H1 (cell line): ENCODE results near the gene SLCO6A1. TPM values are rescaled to one million over a fixed set of nuclear protein-coding genes. Genes with fewer than 3 reads are reported as not detected.

ENCODE experiments used
- CTCF ChIA-PET: fragments of 300-600 bp; sonication (Branson Sonifier 250); formaldehyde crosslinking; loops from one replicate; lab custom pipeline; 2021; ENCODE audit not compliant: partially characterized antibody; lab: Charles Lee
- POLR2A ChIA-PET: fragments of 300-600 bp; sonication (Branson Sonifier 250); formaldehyde crosslinking; loops from one replicate; lab custom pipeline; 2021; ENCODE audit warnings: inconsistent platforms; ENCODE audit not compliant: partially characterized antibody; lab: Charles Lee
- DNase-seq, 2 experiments: peaks; one replicate each; pipeline versions ENCODE4 v3.0.0 to v3.0.0-alpha.2; 2010 to 2022; ENCODE audit warnings: low spot score in 2 of 2, low read depth in 1 of 2, mixed read lengths in 1 of 2
- FAIRE-seq: peaks from 2 replicates; lab custom pipeline; 2011; peaks lifted over from hg19 to GRCh38; lab: Jason Lieb, UNC
- H2AFZ ChIP-seq: 2 replicates; pipeline ENCODE4 v1.8.1; 2012; ENCODE audit warnings: low read length, inconsistent platforms
- H2AK5ac ChIP-seq: 2 replicates; pipeline ENCODE4 v1.6.1; 2013; ENCODE audit warnings: low read depth, low read length
- H2BK120ac ChIP-seq: replicated peaks from 2 replicates; pipeline ENCODE3; 2013; ENCODE audit warnings: low read depth, low read length, inconsistent platforms
- H2BK12ac ChIP-seq: 2 replicates; pipeline ENCODE4 v1.6.1; 2013; ENCODE audit warnings: low read depth, low read length
- H2BK15ac ChIP-seq: 2 replicates; pipeline ENCODE4 v1.6.1; 2013; ENCODE audit warnings: low read length
- H2BK20ac ChIP-seq: 2 replicates; pipeline ENCODE4 v1.6.1; 2013; ENCODE audit warnings: low read length
- H2BK5ac ChIP-seq: 2 replicates; pipeline ENCODE4 v1.6.1; 2013; ENCODE audit warnings: low read depth, low read length
- H3K14ac ChIP-seq: 2 replicates; pipeline ENCODE4 v1.6.1; 2013; ENCODE audit warnings: inconsistent platforms; ENCODE audit not compliant: insufficient read length
- H3K18ac ChIP-seq: 2 replicates; pipeline ENCODE4 v1.6.1; 2013; ENCODE audit warnings: low read length; ENCODE audit errors: extremely low read depth
- H3K23ac ChIP-seq: 2 replicates; pipeline ENCODE4 v1.6.1; 2013; ENCODE audit warnings: inconsistent platforms; ENCODE audit not compliant: insufficient read length
- H3K23me2 ChIP-seq: 2 replicates; pipeline ENCODE4 v1.6.1; 2013; ENCODE audit warnings: low read depth, low read length
- H3K27ac ChIP-seq: 2 replicates; pipeline ENCODE4 v1.6.1; 2011; ENCODE audit warnings: low read depth, low read length, inconsistent platforms
- H3K27me3 ChIP-seq, 4 experiments: replicated peaks in 1 of 4; 1 replicate in 1 of 4; 2 replicates in 3 of 4; pipeline versions ENCODE4 v1.6.1 to v1.8.1; 2011 to 2013; ENCODE audit warnings: low read length in 3 of 4, mild to moderate bottlenecking in 3 of 4, inconsistent platforms in 2 of 4, mixed read lengths in 2 of 4, moderate library complexity in 1 of 4; ENCODE audit not compliant: control insufficient read depth in 3 of 4, insufficient read depth in 3 of 4; ENCODE audit errors: extremely low read depth in 1 of 4
- H3K36me3 ChIP-seq, 4 experiments: 2 replicates each; pipeline versions ENCODE4 v1.6.1 to v1.8.1; 2011 to 2013; ENCODE audit warnings: mild to moderate bottlenecking in 4 of 4, low read length in 3 of 4, moderate library complexity in 2 of 4, control low read depth in 1 of 4, inconsistent platforms in 1 of 4; ENCODE audit not compliant: insufficient read depth in 4 of 4, control insufficient read depth in 2 of 4
- H3K4ac ChIP-seq: replicated peaks from 2 replicates; pipeline ENCODE3; 2013; ENCODE audit warnings: low read length, low read depth, mixed read lengths, inconsistent platforms; ENCODE audit not compliant: insufficient read length
- H3K4me1 ChIP-seq, 4 experiments: replicated peaks in 1 of 4; 1 replicate in 1 of 4; 2 replicates in 3 of 4; pipeline versions ENCODE4 v1.6.1 to v1.8.1; 2011 to 2013; ENCODE audit warnings: low read length in 3 of 4, inconsistent platforms in 2 of 4, mixed read lengths in 1 of 4; ENCODE audit not compliant: insufficient read depth in 4 of 4, control insufficient read depth in 3 of 4
- H3K4me2 ChIP-seq, 2 experiments: 2 replicates each; pipeline versions ENCODE4 v1.6.1 to v1.8.1; 2011 to 2013; ENCODE audit warnings: low read depth in 2 of 2, low read length in 2 of 2, control low read depth in 1 of 2, inconsistent platforms in 1 of 2, mild to moderate bottlenecking in 1 of 2; ENCODE audit not compliant: insufficient read depth in 1 of 2
- H3K4me3 ChIP-seq, 4 experiments: fragments of 200-600, 300-600 bp in 1 of 4; sonication (generic), shearing (Covaris generic), sonication (Bioruptor Twin) in 1 of 4; 2 replicates each; pipeline versions ENCODE4 v1.5.1 to v1.8.1; 2011 to 2016; ENCODE audit warnings: low read length in 4 of 4, low read depth in 3 of 4, control low read depth in 2 of 4, inconsistent platforms in 2 of 4, mild to moderate bottlenecking in 2 of 4, mixed read lengths in 1 of 4, moderate library complexity in 1 of 4; ENCODE audit not compliant: insufficient read depth in 2 of 4; ENCODE audit errors: extremely low read depth in 1 of 4
- H3K56ac ChIP-seq: replicated peaks from 2 replicates; pipeline ENCODE3; 2013; ENCODE audit warnings: low read depth, mild to moderate bottlenecking, mixed read lengths, low read length, inconsistent platforms; ENCODE audit not compliant: insufficient read length
- H3K79me1 ChIP-seq: 2 replicates; pipeline ENCODE4 v1.6.1; 2013; ENCODE audit warnings: low read depth, low read length, control low read depth
- H3K79me2 ChIP-seq, 2 experiments: 2 replicates each; pipeline versions ENCODE4 v1.6.1 to v1.8.1; 2012 to 2013; ENCODE audit warnings: low read length in 2 of 2, mild to moderate bottlenecking in 2 of 2, inconsistent platforms in 1 of 2; ENCODE audit not compliant: insufficient read depth in 2 of 2, control insufficient read depth in 1 of 2
- H3K9ac ChIP-seq, 4 experiments: replicated peaks in 1 of 4; 1 replicate in 1 of 4; 2 replicates in 3 of 4; pipeline versions ENCODE4 v1.6.1 to v1.8.1; 2011 to 2013; ENCODE audit warnings: low read depth in 3 of 4, low read length in 3 of 4, control low read depth in 2 of 4, mild to moderate bottlenecking in 2 of 4, moderate library complexity in 2 of 4, inconsistent platforms in 1 of 4; ENCODE audit errors: extremely low read depth in 1 of 4
- H3K9me3 ChIP-seq, 2 experiments: 2 replicates each; pipeline versions ENCODE4 v1.6.1 to v1.8.1; 2012 to 2013; ENCODE audit warnings: mild to moderate bottlenecking in 2 of 2, moderate library complexity in 2 of 2, control low read depth in 1 of 2, inconsistent platforms in 1 of 2, low read depth in 1 of 2, low read length in 1 of 2, mixed read lengths in 1 of 2; ENCODE audit not compliant: insufficient read depth in 2 of 2
- H4K20me1 ChIP-seq, 2 experiments: replicated peaks in 1 of 2; 2 replicates each; pipeline versions ENCODE3 to v1.8.1; 2011 to 2013; ENCODE audit warnings: inconsistent platforms in 2 of 2, low read length in 2 of 2, mild to moderate bottlenecking in 1 of 2; ENCODE audit not compliant: insufficient read depth in 2 of 2, control insufficient read depth in 1 of 2
- H4K5ac ChIP-seq: 2 replicates; pipeline ENCODE4 v1.6.1; 2013; ENCODE audit warnings: low read length, low read depth, mixed read lengths, inconsistent platforms; ENCODE audit not compliant: insufficient read length
- H4K8ac ChIP-seq: 2 replicates; pipeline ENCODE4 v1.8.0; 2013; ENCODE audit warnings: mild to moderate bottlenecking, moderate library complexity, low read length, inconsistent platforms; ENCODE audit not compliant: insufficient read depth; ENCODE audit errors: extremely low read depth
- H4K91ac ChIP-seq: replicated peaks from 2 replicates; pipeline ENCODE3; 2013; ENCODE audit warnings: low read length, mixed read lengths, inconsistent platforms; ENCODE audit not compliant: insufficient read length
- CBX8 ChIP-seq: fragments of 300-800, 300-1000 bp; sonication (generic); IDR thresholded peaks from 2 replicates; pipeline ENCODE4 v1.7.1; 2016; ENCODE audit warnings: low read depth, low read length, borderline replicate concordance
- CHD1 ChIP-seq: IDR thresholded peaks from 2 replicates; pipeline ENCODE4 v1.6.1; 2012; ENCODE audit warnings: low read depth, low read length, improper control_type of control experiment
- CTBP2 ChIP-seq: IDR thresholded peaks from 2 replicates; pipeline ENCODE4 v1.7.0; 2011; ENCODE audit warnings: borderline replicate concordance, mild to moderate bottlenecking, moderate library complexity, mixed read lengths, low read length; ENCODE audit not compliant: insufficient read depth, insufficient read length
- FOSL1 ChIP-seq: IDR thresholded peaks from 2 replicates; pipeline ENCODE4 v1.6.1; 2011; ENCODE audit warnings: mild to moderate bottlenecking, low read depth, low read length, moderate library complexity; ENCODE audit not compliant: insufficient read depth
- GABPA ChIP-seq: IDR thresholded peaks from 2 replicates; pipeline ENCODE4 v1.6.1; 2011; ENCODE audit warnings: mild to moderate bottlenecking, low read length, moderate library complexity, borderline replicate concordance; ENCODE audit not compliant: insufficient read depth
- HDAC6 ChIP-seq: IDR thresholded peaks from one replicate; pipeline ENCODE4 v1.7.1; 2012; ENCODE audit warnings: low read depth, mild to moderate bottlenecking, inconsistent platforms, low read length, moderate library complexity
- KDM4A ChIP-seq: IDR thresholded peaks from one replicate; pipeline ENCODE4 v1.7.1; 2012; ENCODE audit warnings: low read depth, mild to moderate bottlenecking, moderate library complexity, low read length, inconsistent platforms; ENCODE audit not compliant: severe bottlenecking
- TAF7 ChIP-seq: optimal IDR thresholded peaks from 2 replicates; pipeline ENCODE3; 2011; ENCODE audit warnings: low read depth, mild to moderate bottlenecking, inconsistent platforms, low read length, moderate library complexity, borderline replicate concordance
- TEAD4 ChIP-seq: IDR thresholded peaks from 2 replicates; pipeline ENCODE4 v1.6.1; 2012; ENCODE audit warnings: low read depth, low read length, inconsistent platforms, mixed read lengths
- YY1 ChIP-seq: IDR thresholded peaks from 2 replicates; pipeline ENCODE4 v1.6.1; 2011; ENCODE audit warnings: low read depth, mild to moderate bottlenecking, low read length
- WGBS, 2 experiments: shearing (Covaris generic) in 1 of 2; methylation state at CpG; one replicate each; pipeline versions ENCODE4 v1.1.6 to v1.1.7; 2013 to 2015; ENCODE audit warnings: low lambda C conversion rate in 2 of 2, mixed read lengths in 2 of 2, inconsistent platforms in 1 of 2, low coverage in 1 of 2, missing lambda C conversion rate in 1 of 2; ENCODE audit not compliant: insufficient replicate concordance in 2 of 2, insufficient coverage in 1 of 2, insufficient read length in 1 of 2; ENCODE audit errors: extremely low coverage in 1 of 2, missing lambda C conversion rate in 1 of 2; 5-methylcytosine and 5-hydroxymethylcytosine counted together
- polyA plus RNA-seq, 7 experiments: library from polyadenylated mRNA; depleted of rRNA in 3 of 7; stranded (reverse) in 5 of 7; unstranded in 2 of 7; fragments of >200 nt in 5 of 7; fragments of 200-250 nt in 2 of 7; gene quantifications; 1 replicate in 5 of 7; 2 replicates in 1 of 7; 4 replicates in 1 of 7; pipeline versions ENCODE4 v1.2.1 to v1.2.3, GENCODE V29; 2011 to 2013; ENCODE audit warnings: missing spikeins in 2 of 7, mixed read lengths in 2 of 7
- total RNA-seq: library from RNA; stranded (reverse); fragmentation: NEBNext Ultra II Directional; extraction: Animal tissue kit (Norgen Biotek cat#: 25700); gene quantifications from 2 replicates; pipeline ENCODE4 v1.2.1, GENCODE V29; 2021
- TF ChIP-seq, protein P1 (sequence below): IDR thresholded peaks from 2 replicates; pipeline ENCODE4 v1.6.1; 2012; ENCODE audit warnings: low read length, inconsistent platforms
- TF ChIP-seq, protein P2 (sequence below): IDR thresholded peaks from 2 replicates; pipeline ENCODE4 v1.6.1; 2011; ENCODE audit warnings: low read depth, mild to moderate bottlenecking, low read length; ENCODE audit not compliant: insufficient read depth

Gene SLCO6A1
- total and polyA plus RNA-seq, 2 of the 8 experiments (the other 6 are each of a cell fraction or from before 2014, with no cell fraction given) = 0.06 to 0.56 TPM

DNA sequence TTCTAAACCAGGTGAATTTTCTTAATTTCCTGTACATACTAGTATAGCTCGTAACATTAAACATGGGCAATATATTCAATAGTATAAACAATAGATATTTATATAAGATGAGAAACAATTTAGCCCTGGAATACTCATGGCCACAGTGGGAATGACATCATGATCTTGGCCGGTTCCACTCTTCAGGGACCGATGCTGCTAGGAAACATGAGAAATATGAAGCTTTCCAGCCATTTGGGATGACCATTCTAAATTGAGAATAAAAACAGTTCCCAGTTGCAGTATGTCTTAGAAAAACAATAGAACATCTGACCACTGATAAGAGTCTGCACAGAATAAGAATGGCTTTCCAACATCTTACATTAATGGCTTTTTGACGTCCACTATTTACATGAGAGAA lies 33.3 kb upstream of the SLCO6A1 start:
- Histone ChIP-seq H2BK5ac (no peak overlapping the region), H3K23me2 (no peaks in the 10 kb centered on the region), H3K27ac (no peak overlapping the region), H2AK5ac (no peak overlapping the region), H3K56ac (no peak overlapping the region), H4K5ac (no peak overlapping the region), H4K20me1 (no peaks in the 10 kb centered on the region), H3K27me3 (no peaks in the 10 kb centered on the region), H2BK12ac (no peak overlapping the region), H3K18ac (no peak overlapping the region), H2AFZ (no peak overlapping the region), H4K8ac (no peak overlapping the region), H3K4me3 (no peak overlapping the region), H2BK120ac (no peak overlapping the region), H4K91ac (no peak overlapping the region), H3K4ac (no peak overlapping the region), H3K4me2 (no peak overlapping the region), H3K79me2 (no peaks in the 10 kb centered on the region), H3K23ac (no peak overlapping the region), H2BK15ac (no peak overlapping the region), H3K9me3 (no peaks in the 10 kb centered on the region), H2BK20ac (no peak overlapping the region), H3K36me3 (no peaks in the 10 kb centered on the region), H3K14ac (no peak overlapping the region), H3K79me1 (no peaks in the 10 kb centered on the region), H3K4me1 (no peaks in the 10 kb centered on the region), H3K9ac (no peak overlapping the region)
- CTCF ChIA-PET = interaction anchor here (0.6 to 2.5 kb wide), 3 partner anchors 9 to 180 kb away, joined by 3 to 9 read pairs (median 3); no protein-coding TSS in a partner anchor
- FAIRE-seq (no peak), DNase-seq (no peak)
- 85% methylated on average over 4 of the region's 4 CpGs; no CpG with 5 or more reads in 1 of the 2 experiments for WGBS, 2 experiments
- POLR2A ChIA-PET = no interaction called here
- TF ChIP-seq KDM4A = no peak
- TF ChIP-seq HDAC6 = no peak
- TF ChIP-seq FOSL1 = no peak
- no peak for TF ChIP-seq TAF7
- no peak for TF ChIP-seq GABPA
- no peak for TF ChIP-seq YY1
- TF ChIP-seq CHD1 = no peak
- TF ChIP-seq CBX8 = no peak
- no peak for TF ChIP-seq CTBP2
- TF ChIP-seq, protein P1, sequence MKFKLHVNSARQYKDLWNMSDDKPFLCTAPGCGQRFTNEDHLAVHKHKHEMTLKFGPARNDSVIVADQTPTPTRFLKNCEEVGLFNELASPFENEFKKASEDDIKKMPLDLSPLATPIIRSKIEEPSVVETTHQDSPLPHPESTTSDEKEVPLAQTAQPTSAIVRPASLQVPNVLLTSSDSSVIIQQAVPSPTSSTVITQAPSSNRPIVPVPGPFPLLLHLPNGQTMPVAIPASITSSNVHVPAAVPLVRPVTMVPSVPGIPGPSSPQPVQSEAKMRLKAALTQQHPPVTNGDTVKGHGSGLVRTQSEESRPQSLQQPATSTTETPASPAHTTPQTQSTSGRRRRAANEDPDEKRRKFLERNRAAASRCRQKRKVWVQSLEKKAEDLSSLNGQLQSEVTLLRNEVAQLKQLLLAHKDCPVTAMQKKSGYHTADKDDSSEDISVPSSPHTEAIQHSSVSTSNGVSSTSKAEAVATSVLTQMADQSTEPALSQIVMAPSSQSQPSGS = no peak
- TF ChIP-seq, protein P2, sequence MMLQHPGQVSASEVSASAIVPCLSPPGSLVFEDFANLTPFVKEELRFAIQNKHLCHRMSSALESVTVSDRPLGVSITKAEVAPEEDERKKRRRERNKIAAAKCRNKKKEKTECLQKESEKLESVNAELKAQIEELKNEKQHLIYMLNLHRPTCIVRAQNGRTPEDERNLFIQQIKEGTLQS = no peak
- TF ChIP-seq TEAD4 = no peak
